HG02623 (cell line): ENCODE data around the gene PCP2.

Source experiments
- ATAC-seq: cut with Tn5 transposase; IDR thresholded peaks from one replicate; pipeline ENCODE4 v1.9.1; 2021; ENCODE audit warnings: moderate library complexity; ENCODE audit not compliant: unreplicated experiment

PCP2 gene

DNA sequence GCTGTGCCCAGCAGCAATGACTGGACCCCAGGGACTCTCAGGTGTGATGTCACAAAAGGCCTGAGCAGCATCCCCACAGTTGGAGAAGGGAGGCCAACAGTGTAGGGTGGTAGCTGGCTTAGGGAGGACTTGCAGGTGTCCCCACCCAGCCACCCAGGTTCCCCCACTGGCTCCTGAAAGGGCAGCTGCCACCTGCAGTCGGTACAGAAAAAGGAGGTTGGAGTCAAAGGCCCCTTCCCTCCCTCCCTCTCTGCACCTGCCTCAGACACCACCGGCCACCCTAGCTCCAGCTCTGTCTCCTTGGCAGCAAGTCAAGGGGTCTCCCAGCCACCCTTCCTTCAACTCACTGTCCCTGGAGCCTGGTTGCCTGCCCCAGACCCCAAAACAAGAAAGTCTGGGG lies at the start of gene PCP2:
Gene PCP2 (minus strand): TSS at position 22 of the 400 bp plus-strand sequence. CDS start 262 bp downstream, outside the sequence.
- ATAC-seq, result no peak

DNA sequence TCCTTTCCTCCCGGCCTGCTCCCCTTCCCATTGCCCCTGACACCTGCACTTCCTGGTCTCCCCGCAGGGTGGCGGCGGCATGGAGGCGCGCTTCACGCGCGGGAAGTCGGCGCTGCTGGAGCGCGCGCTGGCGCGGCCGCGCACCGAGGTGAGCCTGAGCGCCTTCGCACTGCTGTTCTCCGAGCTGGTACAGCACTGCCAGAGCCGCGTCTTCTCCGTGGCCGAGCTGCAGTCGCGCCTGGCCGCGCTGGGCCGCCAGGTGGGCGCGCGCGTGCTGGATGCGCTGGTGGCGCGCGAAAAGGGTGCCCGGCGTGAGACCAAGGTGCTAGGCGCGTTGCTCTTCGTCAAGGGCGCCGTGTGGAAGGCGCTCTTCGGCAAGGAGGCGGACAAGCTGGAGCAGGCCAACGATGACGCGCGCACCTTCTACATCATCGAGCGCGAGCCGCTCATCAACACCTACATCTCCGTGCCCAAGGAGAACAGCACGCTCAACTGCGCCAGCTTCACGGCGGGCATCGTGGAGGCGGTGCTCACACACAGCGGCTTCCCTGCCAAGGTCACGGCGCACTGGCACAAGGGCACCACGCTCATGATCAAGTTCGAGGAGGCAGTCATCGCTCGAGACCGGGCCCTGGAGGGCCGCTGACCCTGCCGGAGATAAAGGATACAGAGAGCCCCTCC lies 48.8 kb upstream of the PCP2 start:
- ATAC-seq, result no peak

DNA sequence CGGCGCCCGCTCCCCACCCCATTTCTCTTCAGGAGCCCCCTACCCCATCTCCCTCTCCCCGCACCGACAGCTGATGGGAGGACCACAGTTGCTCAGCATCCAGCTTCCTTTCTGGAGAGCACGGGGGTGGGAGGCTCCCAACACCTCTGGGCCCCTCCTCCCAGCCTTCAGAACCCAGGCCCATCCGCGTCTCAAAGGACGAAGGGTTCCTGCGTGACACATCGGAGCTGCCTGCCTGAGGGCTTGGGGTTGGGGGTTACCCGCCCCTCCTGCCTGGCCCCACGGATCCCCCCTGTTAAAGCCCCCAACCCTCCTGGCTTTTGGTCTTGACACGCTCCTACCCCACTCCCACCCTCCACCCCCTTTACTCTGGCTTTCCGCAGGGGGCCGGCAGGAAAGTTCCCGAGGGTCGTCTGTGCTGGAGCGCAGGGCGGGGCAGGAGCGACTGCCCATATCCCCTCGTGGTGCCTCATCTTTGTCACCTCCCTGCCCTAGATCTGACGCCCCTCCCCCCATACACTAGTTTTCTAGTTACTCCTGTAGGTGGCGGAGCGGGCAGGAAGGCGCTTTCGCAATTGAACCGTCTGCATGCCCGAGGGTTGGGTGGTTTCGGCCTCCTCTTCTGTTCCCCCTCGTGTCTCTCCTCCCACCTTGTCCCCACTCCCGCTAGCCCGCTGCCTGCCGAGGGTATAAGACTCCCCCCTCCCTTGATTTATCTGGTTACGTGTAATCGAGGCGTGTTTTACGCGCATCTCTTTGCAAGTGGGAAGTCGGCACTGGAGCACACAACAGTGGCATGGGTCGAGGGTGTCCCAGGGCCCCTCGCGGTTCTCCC lies 48.0 kb upstream of the PCP2 start:
- peak; percentile 8 for ATAC-seq

DNA sequence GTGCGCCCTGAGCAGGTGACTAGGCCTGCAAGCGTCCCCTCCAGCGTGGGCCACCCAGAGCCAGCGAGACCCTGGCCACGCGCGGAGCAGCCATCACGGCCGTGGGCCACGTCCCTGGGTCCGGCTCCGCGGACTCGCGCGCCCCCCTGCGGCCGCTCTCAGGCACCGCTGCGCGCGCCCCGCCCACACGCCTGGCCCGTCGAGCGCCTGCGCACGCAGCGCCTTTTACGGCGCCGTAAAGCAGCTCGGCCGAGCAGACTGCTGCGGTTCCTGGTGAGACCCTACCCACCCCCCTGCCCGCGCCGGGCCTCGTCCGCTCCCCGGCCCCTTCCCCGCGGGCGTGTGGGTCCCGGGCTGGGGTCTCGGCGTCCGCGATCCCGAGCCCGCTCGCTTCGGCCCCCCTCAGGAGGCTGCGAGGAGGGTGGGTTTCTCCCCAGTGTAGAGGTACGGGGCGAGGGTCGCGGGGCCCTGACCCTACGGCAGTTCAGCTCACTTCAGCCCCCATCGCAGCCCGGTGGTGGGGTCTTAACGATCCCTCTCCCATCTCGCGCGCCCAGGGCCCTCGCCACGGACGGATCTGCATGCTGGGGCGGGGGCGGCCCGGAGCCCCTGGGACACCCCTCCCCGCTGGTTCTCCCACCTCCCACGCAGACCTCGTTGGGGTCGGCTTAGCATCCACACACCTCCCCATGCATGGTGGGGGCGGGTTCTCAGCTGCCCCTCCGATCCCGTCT lies 47.3 kb upstream of the PCP2 start, which contains the start of gene TRAPPC5:
Gene TRAPPC5 (plus strand): TSS at position 228 of the 734 bp plus-strand sequence. CDS start 1,421 bp downstream, outside the sequence.
- ATAC-seq, result peak; percentile 49

DNA sequence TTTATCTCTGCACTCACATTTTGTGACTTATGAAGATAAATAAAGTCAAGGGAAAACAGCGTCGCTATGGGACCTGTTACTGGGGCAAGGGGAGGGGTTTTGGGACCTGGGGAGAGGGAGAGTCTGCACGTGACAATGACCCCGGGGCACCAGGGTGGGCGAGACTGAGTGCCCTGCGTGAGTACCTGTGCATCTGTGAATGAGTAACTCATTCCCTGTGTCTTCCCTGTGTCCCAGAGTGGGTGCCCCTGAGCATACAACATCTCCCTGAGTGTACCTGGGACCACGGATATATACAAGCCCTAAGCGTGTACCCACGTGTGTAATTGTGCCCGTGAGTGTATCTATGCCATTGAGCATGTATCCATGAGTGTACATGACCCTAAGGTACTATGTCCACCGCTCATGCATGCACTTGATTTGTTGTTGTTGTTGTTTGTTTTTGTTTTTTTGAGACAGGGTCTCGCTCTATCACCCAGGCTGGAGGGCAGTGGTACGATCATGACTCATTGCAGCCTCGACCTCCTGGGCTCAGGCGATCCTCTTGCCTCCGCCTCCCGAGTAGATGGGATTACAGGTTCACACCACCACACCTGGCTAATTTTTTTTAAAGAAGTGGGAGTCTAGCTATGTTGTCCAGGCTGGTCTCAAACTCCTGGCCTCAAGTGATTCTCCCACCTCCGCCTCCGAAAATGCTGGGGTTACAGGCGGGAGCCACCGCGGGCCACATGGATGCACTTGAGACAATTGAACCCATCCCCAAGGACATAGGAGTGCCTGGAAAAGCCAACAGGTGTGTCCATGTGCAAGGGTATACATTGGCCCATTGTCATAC lies 46.5 kb upstream of the PCP2 start:
- no peak for ATAC-seq

DNA sequence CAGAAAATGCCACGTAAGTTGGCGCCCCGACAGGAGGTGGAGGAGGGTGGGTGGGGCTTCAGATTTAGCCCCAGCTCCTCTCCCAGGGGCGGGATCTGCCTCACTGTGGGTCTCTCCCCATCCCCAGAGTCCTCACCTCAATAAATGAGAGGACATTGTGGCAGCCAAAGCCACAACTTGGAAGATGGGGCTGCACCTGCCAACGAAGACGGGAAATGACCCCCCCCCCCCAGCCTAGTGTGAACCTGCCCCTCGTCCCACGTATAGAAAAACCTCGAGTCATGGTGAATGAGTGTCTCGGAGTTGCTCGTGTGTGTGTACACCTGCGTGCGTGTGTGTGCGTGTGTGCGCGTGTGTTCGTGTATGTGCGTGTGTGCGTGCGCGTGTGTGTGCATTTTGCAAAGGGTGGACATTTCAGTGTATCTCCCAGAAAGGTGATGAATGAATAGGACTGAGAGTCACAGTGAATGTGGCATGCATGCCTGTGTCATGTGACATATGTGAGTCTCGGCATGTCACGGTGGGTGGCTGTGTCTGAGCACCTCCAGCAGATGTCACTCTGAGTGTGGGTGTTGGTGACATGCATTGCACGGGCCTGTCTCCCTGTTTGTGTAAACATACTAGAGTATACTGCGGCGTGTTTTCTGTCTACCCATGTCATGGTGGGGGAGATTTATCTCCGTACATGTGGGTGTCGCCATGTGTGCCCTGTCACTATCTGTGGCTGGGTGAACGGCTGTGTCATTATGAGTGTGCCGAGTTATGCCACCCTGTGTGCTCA lies 45.6 kb upstream of the PCP2 start:
- ATAC-seq, result no peak

DNA sequence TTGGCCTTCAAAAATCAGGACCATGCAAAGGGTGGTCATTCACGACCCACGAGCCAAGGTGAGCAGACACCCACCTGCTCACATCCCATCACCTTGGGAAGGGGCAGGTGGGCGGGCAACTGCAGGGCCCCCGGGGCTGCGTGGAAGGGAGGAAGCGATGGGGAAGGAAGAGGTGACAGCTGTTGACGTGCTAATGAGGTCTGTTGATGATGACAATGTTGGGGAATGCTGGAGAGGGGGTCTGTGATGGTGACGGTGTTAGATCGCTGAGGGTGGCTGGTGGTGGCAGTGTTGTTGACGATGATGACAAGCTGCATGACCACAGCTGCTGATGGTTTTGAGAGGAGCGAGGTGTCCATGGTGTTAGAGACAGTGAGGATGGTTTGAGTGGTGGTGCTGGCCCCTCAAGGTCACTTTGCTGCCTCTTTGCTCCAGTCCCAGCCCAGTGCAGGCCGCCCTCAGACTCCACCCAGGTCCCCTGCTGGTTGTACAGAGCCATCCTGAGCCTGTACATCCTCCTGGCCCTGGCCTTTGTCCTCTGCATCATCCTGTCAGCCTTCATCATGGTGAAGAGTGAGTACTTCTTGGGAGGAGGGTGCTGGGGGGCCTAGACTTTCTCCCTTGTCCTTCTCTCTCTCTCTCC lies 44.3 kb upstream of the PCP2 start:
- no peak for ATAC-seq

DNA sequence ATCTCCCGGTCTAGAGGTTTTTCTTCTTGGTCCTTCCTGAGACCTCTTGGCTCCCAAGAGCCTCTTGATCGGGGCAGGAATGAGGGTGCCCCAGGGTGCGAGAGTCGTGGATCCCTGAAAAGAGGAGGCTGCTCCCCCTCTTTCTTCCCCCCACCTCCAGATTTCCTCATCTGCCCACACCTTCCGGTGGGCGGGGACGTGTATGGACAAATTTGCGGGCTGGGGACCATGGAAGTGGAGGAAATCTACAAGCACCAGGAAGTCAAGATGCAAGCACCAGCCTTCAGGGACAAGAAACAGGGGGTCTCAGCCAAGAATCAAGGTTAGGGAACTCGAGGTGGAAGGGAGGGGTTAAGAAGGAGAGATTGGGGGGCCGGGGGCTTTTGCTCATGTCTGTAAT lies 43.3 kb upstream of the PCP2 start, which contains the start of gene MCEMP1:
Gene MCEMP1 (plus strand): TSS at position 237 of the 400 bp plus-strand sequence. CDS start 31 bp downstream, at position 268.
- ATAC-seq, result no peak

DNA sequence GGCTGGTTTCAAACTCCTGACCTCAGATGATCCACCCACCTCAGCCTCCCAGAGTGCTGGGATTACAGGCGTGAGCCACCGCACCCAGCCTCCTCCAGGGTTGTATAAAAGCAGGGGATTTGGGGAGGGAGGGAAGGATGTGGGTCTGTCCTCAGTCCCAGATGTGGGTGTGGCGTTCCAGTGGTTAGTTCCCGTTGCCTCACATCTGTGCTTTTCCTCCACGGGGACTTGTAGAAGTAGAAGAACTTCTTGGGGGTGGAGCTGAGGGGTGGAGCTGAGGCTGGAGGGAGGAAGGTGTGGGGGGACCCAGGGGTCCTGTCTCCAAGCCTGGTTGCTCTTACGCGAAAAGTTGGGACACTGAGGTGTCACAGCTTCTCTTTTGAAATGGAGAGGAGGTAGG lies 42.9 kb upstream of the PCP2 start:
- ATAC-seq, result no peak

DNA sequence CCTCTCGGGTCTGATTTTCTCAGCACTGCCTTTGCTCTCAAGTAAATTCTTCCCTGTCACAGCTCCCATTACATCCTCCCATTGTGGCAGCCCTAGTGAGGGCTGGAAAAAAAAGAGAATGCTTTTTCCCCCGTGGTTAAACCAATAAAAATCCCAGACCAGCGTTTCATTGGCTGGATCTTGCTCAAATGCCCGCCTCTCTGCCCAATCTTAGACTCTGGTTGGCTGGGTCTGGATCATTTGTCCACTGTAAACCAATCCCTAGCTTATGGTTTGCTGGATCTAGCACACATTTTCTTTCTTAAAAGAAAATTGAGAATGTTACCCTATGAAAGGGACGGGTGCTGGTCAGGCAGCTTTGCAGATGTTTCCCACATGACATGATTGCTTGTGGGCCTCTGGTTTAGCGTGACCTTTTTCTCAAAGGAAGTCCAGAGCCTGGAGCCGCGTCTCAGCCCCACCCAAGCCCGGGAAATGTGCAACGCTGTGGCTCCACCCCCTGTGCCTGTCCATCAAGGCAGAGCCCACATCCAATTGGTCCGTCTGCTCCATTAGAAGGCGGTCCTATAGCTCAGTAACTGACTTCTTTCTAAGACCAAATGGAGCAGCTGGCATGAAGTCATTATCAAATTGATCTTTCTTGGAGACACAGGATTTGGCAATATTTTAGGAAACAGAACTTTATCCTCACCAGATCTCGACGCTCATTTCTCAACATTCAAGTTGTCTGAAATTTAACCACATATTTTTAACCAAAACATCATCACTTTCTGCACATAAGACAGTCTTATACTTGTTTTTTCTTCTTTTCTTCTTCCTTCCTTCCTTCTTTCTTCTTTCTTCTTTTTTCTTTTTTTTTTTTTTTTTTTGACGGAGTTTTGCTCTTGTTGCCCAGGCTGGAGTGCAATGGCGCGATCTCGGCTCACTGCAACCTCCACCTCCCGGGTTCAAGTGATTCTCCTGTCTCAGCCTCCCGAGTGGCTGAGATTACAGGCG lies 40.8 kb upstream of the PCP2 start:
- no peak for ATAC-seq

DNA sequence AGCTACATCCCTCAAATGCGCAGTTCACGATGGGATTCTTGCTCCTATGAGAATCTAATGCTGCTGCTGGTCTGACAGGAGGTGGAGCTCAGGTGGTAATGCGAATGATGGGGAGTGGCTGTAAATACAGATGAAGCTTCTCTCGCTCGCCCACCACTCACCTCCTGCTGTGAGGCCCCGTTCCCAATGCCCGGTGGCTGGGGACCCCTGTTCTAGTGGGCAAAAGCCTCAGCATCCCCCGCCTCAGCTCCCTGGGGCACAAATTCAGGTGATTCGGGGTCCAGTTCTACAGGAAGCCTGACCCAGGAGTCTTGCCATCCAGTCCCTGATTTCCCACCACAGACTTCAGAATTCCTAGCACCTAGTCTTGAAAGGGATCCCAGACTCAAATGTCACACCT lies 39.0 kb upstream of the PCP2 start:
- no peak for ATAC-seq

DNA sequence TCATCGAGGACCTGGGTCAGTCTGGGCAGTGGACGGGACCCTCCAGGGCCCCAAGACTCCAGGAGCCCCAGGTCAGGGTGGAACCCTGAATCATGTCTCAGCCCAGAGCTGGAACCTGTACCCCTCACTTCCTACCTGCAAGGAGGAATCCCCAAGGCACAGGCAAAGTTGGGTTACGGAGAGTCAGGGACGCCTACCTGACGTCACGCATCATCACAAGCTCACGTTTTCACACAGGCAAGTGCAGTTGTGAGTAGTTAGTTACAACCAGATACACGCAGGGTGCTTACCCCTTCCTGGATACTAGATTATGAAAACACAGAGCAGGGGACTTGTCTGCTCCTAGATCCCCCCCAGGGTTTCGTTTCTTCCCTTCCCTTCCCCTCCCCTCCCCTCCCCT lies 37.3 kb upstream of the PCP2 start:
- ATAC-seq, result no peak

DNA sequence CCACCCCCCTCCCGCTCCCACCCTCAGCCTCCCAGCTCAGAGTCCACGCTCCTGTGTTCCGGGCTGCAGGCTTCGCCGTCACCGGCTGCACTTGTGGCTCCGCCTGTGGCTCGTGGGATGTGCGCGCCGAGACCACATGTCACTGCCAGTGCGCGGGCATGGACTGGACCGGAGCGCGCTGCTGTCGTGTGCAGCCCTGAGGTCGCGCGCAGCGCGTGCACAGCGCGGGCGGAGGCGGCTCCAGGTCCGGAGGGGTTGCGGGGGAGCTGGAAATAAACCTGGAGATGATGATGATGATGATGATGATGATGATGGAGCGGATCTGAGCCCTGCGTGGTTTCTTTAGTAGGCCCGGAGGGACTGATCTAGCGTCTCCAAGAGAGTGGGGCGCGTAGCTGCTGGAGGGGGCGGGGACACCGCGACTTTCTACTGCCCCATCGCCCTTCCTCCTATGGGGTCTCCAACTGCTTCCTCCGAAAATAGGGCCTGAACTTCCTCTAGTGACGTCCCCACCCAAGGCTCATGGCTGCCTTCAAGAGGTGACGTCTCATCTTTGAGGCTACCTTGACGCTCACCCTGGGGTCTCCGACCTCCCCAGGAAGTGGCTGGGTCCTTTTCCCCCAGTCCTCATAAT lies 36.7 kb upstream of the PCP2 start:
- ATAC-seq, result no peak

DNA sequence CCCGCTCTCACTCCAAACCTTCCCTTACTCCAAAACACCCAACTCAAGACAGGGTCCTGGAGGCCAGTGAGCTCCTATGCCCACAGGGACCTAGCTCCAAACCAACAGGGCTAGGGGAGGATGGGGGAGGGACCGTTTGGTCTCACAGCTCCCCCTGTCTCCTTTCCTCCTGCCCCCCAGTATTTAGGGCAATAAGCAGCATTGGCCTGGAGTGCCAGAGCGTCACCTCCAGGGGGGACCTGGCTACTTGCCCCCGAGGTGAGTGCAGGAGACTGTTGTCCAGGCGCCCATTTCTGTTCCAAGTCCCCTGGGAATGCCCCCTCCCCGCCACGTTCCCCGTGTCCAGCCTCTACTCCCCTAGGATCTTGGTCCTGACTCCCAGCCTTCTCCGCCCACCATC lies 36.1 kb upstream of the PCP2 start:
- no peak for ATAC-seq

DNA sequence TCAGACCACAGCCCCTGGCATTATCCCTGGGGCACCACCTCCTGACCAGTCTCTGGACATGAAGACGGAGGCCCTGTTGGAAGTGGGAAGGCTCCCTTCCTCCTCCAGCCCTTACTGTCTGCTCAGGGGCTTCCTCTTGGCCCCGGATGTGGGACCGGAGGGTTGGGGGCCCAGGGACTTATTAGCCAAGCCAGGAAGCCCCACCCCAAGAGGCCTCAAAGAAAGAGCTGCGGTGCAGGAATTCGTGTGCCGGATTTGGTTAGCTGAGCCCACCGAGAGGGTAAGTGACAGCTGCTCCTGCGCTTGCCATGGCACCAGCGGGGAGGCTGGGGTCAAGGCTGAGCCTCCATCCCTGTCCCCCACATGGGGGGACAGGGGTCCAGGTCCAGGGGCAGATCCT lies 35.3 kb upstream of the PCP2 start, which contains the start of gene RETN:
Gene RETN (plus strand): TSS at position 208 of the 400 bp plus-strand sequence. CDS start 278 bp downstream, outside the sequence.
- no peak for ATAC-seq

DNA sequence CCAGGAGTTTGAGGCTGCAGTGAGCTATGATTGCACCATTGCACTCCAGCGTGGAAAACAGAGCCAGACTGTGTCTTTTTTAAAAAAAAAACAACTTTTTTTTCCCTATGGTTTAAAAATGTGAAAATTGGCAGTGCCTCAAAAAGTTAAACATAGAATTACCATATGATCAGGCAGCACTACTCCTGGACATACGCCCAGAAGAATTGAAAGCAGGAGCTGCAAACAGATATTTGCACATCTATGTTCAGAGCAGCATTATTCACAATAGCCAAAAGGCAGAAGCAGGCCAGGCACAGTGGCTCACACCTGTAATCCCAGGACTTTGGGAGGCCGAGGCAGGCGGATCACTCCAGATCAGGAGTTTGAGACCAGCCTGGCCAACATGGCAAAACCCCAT lies 31.6 kb upstream of the PCP2 start:
- no peak for ATAC-seq

DNA sequence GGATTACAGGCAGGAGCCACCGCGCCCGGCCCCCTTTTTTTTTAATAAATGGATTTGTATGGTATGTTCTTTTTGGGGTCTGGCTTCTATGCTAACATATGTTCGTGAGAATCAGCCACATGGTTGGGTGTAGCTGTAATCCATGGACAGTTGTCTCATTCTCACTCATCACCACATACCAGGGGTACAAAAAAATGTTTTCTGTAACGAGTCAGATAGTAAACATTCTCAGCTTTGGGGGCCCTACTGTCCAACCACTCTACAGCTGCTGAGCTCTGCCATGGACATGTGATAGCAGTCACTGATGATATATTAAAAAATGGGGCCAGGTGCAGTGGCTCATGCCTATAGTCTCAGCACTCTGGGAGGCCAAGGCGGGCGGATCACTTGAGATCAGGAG lies 30.2 kb upstream of the PCP2 start:
- ATAC-seq, result no peak
